GM13976 (cell line): Measurements from ENCODE around the gene SETDB2.

Experiments
- DNase-seq: peaks from one replicate; pipeline ENCODE4 v3.0.0; 2012; ENCODE audit warnings: low spot score
- in situ Hi-C: fragments of 300-500 bp; cut with MboI; formaldehyde crosslinking; loops from one replicate; pipeline ENCODE4 v1.12.0; 2022; ENCODE audit warnings: low sequenced_read_pairs, mixed read lengths, inconsistent platforms; ENCODE audit not compliant: unreplicated experiment
- TF ChIP-seq, protein P1 (sequence below): IDR thresholded peaks from 2 replicates; pipeline ENCODE4 v1.5.1; 2012; ENCODE audit warnings: borderline replicate concordance, mild to moderate bottlenecking; ENCODE audit not compliant: insufficient read depth; ENCODE audit errors: extremely low read depth, missing control alignments, control extremely low read depth

SETDB2 gene

DNA sequence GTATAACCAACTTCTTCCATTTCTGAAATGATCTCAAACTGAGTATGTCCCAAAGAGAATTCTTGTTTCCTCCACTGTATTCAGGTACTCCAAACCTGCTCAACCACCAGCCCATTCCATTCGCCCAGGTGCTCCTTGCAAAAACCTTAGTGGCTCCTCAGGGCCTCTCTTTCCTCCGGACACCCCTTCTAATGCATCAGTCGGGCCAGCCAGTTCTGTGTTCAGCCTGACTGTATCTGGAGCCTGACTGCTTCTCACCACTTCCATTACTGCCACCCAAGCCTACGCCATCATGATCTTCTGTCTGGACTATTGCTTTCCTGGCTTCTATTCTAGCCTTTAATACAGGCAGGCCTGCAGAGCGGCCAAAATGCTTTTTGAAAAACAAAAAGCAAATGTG, 53.2 kb downstream of the SETDB2 start:
- in situ Hi-C loops = no loop called here
- no peak for DNase-seq
- TF ChIP-seq, protein P1, sequence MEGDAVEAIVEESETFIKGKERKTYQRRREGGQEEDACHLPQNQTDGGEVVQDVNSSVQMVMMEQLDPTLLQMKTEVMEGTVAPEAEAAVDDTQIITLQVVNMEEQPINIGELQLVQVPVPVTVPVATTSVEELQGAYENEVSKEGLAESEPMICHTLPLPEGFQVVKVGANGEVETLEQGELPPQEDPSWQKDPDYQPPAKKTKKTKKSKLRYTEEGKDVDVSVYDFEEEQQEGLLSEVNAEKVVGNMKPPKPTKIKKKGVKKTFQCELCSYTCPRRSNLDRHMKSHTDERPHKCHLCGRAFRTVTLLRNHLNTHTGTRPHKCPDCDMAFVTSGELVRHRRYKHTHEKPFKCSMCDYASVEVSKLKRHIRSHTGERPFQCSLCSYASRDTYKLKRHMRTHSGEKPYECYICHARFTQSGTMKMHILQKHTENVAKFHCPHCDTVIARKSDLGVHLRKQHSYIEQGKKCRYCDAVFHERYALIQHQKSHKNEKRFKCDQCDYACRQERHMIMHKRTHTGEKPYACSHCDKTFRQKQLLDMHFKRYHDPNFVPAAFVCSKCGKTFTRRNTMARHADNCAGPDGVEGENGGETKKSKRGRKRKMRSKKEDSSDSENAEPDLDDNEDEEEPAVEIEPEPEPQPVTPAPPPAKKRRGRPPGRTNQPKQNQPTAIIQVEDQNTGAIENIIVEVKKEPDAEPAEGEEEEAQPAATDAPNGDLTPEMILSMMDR = no peak

DNA sequence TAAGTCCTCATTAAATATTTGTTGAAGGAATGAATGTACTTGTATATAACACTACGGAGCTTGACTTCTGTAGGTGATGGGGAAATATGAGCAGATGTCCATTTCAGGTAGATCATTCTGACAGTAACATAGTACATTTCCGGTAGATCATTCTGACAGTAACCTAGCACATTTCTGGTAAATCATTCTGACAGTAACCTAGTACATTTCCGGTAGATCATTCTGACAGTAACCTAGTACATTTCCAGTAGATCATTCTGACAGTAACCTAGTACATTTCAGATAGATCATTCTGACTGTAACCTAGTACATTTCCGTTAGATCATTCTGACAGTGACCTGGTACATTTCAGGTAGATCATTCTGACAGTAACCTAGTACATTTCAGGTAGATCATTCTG, 54.1 kb downstream of the SETDB2 start:
- in situ Hi-C loops = no loop called here
- DNase-seq = no peak
- TF ChIP-seq, protein P1 = no peak

DNA sequence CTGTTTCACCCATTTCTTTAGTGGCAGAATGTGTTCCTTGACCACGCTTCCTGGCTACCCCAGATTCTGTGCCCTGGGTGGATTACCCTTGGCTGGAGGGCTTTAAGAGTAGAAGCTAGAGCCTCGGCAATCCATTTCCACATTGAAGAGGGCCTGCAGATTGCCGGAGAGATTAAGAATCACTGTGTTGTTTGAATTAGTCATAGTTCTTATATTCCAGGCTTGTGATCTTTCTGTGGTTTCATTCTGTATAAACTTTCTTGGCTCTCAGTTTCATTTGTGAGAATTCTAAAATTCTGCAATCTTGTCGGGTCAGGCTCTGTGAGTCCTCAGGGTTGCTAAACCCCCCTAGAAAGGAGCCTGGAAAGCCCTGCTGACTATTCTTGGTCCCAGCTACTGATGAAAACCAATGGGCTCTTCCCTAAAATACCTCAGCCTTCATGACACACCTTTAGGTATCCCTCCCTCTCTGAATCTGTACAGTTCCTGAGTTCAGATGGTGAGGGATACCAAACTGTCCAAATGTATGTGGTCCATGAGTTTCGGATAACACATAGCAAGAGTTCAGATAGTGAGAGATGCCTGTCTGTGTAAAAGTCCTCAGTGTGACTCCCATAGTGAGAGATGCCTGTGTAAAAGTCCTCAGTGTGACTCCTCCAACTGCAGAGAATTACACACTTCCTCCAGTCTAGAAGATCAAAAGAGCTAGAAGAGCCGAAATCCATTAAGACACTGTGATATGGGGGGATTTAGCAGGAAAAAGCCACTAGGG, 56.0 kb downstream of the SETDB2 start:
- in situ Hi-C loops = no loop called here
- DNase-seq = no peak
- TF ChIP-seq, protein P1 = no peak

GRCh38 chr13:49502954-49503353, 58.9 kb downstream of the SETDB2 start:
- DNase-seq = no peak

GRCh38 chr13:49503951-49504350, 59.9 kb downstream of the SETDB2 start:
- TF ChIP-seq, protein P1 = no peak
- no peak for DNase-seq
- in situ Hi-C loops = no loop called here

More at GRCh38 chr13:49502954-49503353, 58.9 kb downstream of the SETDB2 start:
- in situ Hi-C loops = no loop called here
- TF ChIP-seq, protein P1 = no peak

DNA sequence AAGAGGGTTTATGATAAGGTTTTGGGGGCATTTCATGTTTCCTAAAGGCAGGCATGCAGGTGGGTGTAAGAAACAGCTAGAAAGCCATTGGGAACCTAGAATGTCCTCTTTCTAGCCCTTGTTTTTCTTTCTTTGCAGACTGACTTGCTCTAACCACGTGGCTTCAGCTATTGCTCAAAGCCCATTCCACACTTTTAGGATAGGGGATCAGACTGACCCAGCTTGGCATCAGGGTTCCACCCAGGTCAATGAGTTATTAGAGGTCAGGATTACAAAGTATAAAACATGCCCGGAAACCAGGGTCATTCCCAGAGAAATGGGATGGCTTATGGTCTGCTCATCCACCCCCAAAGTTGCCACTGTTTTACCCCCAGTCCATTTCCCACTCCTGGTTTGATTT, 68.5 kb downstream of the SETDB2 start:
- in situ Hi-C loops = no loop called here
- DNase-seq = no peak

More for the DNA sequence above, 68.5 kb downstream of the SETDB2 start:
- TF ChIP-seq, protein P1 = no peak
